AG08396 (cell line): ENCODE data around the gene ME2.
"Not testable (repeated sequence)": the region's sequence is repeated elsewhere in the genome, so short reads cannot be mapped to it uniquely, and the experiment has no call there.

Source experiments
- DNase-seq: peaks from one replicate; pipeline ENCODE4 v3.0.0; 2012; ENCODE audit warnings: low spot score, mixed read lengths

Gene ME2

GRCh38 chr18:50924372-50924771 lies 45.5 kb downstream of the ME2 start:
- DNase-seq: peak; percentile 8

- no peak for DNase-seq
These were observed 47.6 kb downstream of the ME2 start for GRCh38 chr18:50926521-50926920.

GRCh38 chr18:50928551-50928950 lies 49.6 kb downstream of the ME2 start:
- no peak for DNase-seq

DNA sequence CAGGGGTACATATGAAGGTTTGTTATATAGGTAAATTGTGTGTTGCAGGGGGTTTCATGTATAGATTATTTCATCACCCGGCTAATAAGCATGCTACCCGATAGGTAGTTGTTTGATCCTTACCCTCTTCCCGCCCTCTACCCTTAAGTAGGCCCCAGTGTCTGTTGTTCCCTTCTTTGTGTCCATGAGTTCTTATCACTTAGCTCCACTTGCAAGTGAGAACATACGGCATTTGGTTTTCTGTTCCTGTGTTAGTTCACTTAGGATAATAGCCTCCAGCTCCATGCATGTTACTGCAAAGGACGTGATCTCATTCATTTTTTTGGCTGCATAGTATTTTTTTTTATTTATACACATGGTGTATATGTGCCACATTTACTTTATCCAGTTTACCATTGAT lies 54.8 kb downstream of the ME2 start:
- no peak for DNase-seq

DNA sequence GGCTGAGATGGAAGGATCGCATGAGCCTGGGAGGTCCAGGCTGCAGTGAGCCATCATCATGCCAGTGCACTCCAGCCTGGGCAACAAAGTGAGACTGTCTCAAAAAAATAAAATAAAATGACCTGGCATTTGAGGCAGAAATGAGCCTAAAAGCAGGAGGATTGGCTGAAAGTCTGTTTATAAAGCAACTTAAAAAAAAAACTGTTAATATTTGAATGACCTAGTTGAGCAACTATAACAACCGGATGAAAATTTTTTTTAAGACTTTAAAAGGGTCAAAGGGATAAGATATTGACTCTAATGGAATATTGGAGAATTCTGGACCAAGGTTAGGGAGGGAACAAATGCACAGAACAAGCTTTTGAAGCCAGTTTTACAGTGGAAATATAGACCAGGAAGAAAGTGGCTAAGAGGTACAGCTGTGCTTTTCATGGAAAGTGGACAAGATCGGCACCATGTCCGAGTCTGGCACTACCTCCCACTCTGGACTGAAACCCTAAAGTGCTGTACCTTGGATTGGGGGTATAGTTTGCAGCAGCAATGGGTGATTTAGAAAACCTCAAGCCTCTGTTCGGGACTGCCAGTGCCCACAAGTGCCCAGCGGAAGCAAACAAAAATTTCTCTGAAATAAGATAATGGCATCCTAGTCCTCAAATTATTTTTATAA lies 55.8 kb downstream of the ME2 start:
- DNase-seq: no peak

DNA sequence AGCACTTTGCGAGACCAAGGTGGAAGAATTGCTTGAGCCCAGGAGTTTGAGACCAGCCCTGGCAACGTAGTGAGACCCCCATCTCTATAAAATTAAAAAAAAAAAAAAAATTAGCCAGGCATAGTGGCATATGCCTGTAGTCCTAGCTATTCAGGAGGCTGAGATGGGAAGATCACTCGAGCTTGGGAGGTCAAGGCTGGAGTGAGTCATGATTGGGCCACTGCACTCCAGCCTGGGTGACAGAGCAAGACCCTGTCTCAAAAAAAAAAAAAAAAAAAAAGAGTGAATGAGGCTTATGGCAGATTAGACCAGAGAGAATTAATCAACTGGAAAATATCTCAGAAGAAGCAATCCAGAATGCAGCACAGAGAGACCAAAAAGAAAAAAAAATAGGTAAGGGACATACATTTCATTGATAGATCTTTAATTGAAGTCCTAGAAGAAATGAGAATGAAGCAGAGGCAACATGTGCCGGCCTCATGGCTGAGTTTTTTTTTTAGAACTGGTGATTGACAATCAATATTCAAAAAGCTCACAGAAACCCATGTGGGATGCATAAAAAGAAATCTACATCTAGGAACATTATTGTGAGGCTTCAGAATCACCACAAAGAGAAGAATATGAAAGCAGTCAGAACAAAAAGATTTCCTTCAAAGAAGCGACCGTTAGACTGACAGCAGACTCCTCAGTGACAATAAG lies 56.7 kb downstream of the ME2 start:
- DNase-seq: no peak

GRCh38 chr18:50937183-50937582 lies 58.3 kb downstream of the ME2 start:
- DNase-seq: no peak

- no peak for DNase-seq
These were observed 60.0 kb downstream of the ME2 start for GRCh38 chr18:50938912-50939311.

DNA sequence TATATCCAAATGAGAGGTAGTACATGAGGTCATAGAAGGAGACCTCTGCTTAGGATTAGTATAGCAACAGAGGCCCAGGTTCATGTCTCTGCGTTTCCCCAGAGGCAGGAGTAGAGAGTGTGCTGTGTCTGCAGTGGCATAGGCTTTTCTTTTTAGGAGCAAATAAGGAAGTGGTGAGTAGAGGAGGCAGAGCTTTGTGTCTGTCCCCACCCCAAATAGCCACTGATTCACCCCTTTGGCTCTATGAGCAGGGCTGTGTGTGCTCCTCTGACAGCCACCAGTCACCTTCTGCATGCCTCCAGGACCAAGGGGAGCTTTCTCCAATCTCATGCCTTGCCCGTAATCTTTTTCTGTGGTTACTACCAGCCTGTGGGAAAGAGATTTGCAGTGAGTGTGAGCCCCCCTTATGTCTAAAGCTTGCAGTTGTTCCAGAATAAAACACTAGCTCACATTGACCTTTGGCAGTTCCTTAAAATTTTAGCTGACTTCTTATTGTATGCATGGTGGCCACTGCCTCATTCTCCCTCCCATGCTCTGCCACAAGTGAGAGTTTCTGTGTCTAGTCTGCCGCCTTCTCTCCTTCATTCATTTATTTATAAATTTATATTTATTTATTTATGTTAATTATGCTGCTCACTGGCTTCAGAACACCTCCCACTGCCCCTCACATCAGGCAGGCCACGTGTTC lies 65.5 kb downstream of the ME2 start:
- DNase-seq: peak; percentile 13

DNA sequence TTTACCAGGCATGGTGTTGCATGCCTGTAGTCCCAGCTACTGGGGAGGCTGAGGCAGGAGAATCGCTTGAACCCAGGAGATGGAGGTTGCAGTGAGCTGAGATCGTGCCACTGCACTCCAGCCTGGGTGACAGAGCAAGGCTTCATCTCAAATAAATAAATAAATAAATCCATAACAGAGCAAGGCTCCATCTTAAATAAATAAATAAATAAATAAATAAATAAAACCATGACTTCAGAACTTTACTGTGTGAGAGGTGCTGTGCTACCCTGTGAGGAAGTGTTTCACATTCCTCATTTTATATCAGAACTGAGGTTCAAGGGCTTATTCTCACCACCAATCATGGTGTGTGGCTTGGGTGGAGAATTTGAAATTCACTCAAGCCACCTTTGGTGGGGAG lies 67.0 kb downstream of the ME2 start:
- DNase-seq: not testable (repeated sequence)

- no peak for DNase-seq
These were observed 69.0 kb downstream of the ME2 start for GRCh38 chr18:50947899-50948298.

DNA sequence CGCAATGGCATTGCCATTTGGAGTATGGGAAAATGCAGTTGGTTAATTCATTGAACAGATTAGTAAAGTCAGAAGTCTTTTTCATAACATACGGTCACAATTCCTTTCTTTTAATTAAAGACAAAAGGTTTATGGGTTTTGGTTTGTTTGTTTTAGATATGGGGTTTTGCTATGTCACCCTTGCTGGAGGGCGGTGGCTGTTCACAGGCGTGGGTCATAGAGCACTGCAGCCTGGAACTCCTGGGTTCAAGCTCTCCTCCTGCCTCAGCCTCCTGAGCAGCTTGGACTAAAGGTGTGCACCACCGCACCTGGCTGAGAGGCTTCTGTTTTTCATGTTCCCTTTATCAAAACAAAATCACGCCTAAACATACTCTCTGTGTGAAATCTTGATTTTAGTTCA lies 70.3 kb downstream of the ME2 start:
- DNase-seq: no peak

DNA sequence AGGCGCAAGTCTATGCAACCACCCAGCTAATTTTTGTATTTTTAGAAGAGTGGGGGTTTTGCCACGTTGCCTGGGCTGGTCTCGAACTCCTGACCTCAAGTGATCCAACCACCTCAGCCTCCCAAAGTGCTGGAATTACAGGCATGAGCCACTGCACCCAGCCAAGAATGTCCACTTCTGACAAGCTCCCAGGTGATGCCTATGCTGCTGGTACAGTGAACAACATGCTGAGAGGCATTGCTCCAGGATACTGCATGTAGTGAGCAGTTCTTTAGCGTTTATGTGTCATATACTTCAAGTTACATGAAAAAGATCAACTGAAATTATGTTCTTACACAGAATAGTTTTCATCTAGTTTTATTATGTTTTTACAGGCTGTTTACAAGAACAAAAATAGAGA lies 71.7 kb downstream of the ME2 start:
- no peak for DNase-seq

DNA sequence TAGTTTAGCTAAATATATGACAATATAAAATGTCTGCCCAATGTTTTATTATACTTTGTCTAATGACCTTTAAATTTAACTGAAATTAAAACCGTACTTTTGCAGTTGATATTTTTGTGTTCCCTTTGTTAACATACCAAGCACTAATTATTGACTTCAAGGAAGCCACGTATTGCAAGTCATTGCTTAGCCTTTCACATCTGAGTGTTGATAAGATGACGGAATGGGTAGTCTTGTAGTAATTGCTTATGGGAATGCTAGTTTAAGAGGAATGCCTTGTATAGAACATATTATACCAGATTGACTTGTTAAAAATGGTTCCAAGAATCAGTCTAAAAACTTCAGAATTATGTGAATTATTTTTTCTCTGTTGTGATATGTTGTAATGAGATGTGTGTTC lies 74.9 kb downstream of the ME2 start:
- DNase-seq: no peak

- DNase-seq: no peak
These were observed 76.3 kb downstream of the ME2 start for GRCh38 chr18:50955253-50955652.

DNA sequence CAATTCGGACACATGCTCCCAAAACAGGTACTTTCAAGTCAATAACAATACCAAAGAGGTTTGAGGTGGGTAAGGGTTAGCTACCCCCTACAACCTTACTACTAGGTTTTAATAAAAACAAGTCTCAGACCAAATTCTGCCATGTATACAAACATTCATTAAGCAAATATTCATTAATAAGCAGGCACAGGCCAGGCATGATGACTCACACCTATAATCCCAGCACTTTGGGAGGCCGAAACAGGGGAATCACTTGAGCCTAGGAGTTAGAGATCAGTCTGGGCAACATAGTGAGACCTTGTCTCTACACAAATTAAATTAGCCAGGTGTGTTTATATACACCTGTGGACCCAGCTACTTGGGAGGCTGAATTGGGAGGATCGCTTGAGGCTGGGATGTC lies 77.2 kb downstream of the ME2 start:
- no peak for DNase-seq

GRCh38 chr18:50961974-50962373 lies 83.1 kb downstream of the ME2 start:
- DNase-seq: no peak

DNA sequence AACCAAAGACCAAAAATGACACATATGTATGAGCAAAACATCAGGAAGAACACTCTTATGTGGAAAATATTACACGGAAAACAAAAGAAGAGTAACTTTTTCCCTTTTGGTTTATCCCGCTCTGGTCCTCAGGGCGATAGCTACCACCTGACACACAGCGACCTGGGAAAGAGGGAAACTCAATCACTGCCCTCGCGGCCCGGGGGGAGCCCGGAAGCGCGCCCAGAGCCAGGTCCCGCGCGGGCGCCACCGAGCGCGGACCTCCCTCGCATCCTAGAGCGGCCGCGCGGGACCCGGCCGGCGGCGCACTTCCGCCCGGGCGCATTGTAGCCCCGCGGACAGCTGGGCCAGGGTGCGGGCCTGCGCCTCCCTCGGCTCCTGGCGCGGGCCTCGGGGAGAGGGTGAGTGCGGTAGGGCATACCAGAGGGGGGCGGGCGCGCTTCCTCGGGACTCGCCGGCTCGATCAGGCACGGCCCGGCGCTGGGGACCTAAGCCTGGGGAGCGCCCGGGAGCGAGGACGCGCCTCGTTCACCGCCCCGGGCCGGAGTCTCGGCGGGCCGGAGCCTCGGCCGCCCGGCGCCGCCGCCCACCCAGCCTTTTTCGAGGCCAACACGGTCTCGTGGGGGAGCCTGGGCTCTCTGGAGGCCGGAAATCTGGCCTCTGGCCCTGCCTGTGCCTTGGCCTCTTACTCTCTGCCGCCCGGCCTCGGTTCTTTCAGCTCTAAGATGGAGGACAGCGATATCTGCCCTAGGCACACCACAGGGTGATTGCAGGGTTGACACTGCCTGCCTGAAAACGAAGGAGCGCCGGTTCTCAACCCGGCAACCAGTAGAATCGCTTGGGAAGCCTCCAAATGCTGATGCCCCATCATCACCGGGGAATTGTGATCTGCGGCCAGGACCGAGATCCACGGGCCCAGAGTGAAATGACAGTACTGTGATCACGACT lies 89.1 kb downstream of the ME2 start, which contains the start of gene ELAC1:
ELAC1 (plus strand) TSS at position 327 of the 948 bp plus-strand sequence. CDS start 6,365 bp downstream, outside the sequence.
- peak; percentile 94 for DNase-seq

GRCh38 chr18:50969448-50969847 lies 90.5 kb downstream of the ME2 start:
- no peak for DNase-seq

GRCh38 chr18:50970006-50970405 lies 91.1 kb downstream of the ME2 start:
- DNase-seq: no peak

DNA sequence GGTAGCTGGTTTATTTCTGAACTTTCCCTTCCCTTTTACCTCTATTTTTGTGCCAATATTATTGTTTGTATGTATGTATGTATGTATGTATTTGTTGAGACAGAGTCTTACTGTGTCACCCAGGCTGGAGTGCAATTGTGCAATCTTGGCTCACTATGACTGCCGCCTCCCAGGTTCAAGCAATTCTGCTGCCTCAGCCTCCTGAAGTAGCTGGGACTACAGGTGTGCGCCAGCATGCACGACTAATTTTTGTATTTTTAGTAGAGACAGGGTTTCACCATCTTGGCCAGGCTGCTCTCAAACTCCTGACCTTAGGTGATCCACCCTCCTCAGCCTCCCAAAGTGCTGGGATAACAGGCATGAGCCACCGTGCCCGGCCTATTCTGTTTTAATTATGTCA lies 93.5 kb downstream of the ME2 start:
- DNase-seq: not testable (repeated sequence)
